Measurements from ENCODE around the gene TOPBP1. TPM values are rescaled to one million over a fixed set of nuclear protein-coding genes. Genes with fewer than 3 reads are reported as not detected.
"Not testable (repeated sequence)": the region's sequence is repeated elsewhere in the genome, so short reads cannot be mapped to it uniquely, and the experiment has no call there.

TOPBP1 gene
- total RNA-seq, 2 donors from 2014 or later = 22.6 to 34.3 TPM

DNA sequence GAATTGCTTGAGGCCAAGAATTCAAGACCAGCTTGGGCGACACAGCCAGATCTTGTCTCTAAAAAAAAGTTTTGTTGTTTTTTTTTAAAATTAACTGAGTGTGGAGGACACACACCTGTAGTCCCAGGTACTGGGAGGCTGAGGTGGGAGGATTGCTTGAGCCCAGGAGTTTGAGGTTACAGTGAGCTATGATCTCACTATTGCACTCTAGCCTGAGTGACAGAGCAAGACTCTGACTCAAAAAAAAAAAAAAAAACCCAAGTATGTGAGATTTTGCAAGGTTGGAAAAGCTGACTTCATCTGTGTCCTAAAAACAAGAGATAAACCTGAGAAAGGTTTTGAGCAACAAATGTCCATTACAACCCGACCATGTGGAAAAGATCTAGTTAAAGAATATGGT, 5.4 kb upstream of the TOPBP1 start:
- no peak for TF ChIP-seq POLR2A (IDR thresholded peaks at IDR 0.05)
- TF ChIP-seq, protein P1, sequence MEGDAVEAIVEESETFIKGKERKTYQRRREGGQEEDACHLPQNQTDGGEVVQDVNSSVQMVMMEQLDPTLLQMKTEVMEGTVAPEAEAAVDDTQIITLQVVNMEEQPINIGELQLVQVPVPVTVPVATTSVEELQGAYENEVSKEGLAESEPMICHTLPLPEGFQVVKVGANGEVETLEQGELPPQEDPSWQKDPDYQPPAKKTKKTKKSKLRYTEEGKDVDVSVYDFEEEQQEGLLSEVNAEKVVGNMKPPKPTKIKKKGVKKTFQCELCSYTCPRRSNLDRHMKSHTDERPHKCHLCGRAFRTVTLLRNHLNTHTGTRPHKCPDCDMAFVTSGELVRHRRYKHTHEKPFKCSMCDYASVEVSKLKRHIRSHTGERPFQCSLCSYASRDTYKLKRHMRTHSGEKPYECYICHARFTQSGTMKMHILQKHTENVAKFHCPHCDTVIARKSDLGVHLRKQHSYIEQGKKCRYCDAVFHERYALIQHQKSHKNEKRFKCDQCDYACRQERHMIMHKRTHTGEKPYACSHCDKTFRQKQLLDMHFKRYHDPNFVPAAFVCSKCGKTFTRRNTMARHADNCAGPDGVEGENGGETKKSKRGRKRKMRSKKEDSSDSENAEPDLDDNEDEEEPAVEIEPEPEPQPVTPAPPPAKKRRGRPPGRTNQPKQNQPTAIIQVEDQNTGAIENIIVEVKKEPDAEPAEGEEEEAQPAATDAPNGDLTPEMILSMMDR (IDR thresholded peaks at IDR 0.05) = no peak
- Histone ChIP-seq H3K27me3 (no peaks in the 10 kb centered on the region), H3K27ac (no peak overlapping the region), H3K4me1 (peaks cover 68% of the 10 kb centered on the region), H3K36me3 (replicated peaks in 1 of 2; ENCODE audit: insufficient read depth in 1 of 2, low read depth in 2 of 2) (no peaks in the 10 kb centered on the region), H3K9me3 (no peaks in the 10 kb centered on the region), H3K4me3 (no peak overlapping the region)
- 80 to 88% methylated on average over 2 of the region's 2 CpGs for WGBS, 2 donors
- ATAC-seq (no peak), DNase-seq (no peak)
- intact Hi-C loops (cut with DNase I) = loop anchor here (10.0 kb wide), 1 partner anchor 138 kb away; the partner anchor contains the start of gene SRPRB

DNA sequence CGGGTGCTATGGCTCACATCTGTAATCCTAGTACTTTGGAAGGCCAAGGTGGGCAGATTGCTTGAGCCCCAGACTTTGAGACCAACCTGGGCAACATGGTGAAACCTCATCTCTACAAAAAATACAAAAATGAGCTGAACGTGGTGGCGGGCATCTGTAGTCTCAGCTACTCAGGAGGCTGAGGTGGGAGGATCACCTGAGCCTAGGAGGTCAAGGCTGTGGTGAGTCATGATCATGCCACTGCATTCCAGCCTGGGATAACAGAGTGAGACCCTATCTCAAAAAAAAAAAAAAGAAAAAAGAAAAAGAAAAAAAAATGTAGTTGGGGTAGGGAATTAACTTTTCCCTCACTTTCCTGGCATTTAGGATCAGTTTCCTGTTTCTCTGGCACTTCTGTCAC, 3.4 kb upstream of the TOPBP1 start:
- intact Hi-C loops (cut with DNase I) = loop anchor here (10.0 kb wide), 1 partner anchor 140 kb away; the partner anchor contains the start of gene SRPRB
- not testable (repeated sequence) for DNase-seq; H3K9me3 ChIP-seq; ATAC-seq; H3K36me3 ChIP-seq (replicated peaks in 1 of 2; ENCODE audit: insufficient read depth in 1 of 2, low read depth in 2 of 2); H3K27me3 ChIP-seq; H3K27ac ChIP-seq; H3K4me3 ChIP-seq
- 88% methylated on average over 3 of the region's 3 CpGs for WGBS, 2 donors
- H3K4me1 ChIP-seq = peaks cover 57% of the 10 kb centered on the region

DNA sequence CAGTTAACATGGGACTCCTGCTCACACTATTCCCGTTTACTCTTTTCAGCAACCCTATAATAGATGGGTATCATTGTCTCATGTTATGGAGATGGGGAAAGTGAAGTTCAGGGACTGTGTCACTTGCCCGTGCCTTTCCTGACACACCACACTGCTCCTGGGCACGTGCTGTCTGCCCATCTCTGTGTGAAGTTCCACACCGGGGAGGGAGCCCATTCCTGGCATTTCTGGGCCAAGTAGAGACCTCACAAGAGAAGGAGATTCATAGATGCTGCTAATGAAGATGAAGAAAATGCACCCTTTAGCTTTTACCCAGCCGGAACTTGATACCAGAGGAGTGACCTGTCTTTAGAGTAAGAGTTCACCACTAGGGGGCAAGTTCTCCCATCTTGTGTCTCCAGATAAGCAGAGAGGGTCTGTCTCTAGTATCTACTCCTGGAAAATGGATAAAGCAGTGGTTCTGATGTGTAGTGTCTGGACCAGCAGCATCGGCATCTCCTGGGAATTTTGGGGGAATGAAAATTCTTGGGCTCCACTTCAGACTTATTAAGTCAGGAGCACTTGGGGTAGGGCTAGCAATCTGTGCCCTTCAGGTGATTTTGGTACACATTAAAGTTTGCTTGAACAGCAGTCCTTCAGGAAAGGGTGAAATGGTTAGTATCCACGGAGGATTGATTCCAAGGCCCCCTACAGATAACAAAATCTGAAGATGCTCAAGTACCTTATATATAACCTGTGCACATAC, 2.0 kb upstream of the TOPBP1 start:
- H3K27me3 ChIP-seq = no peaks in the 10 kb centered on the region
- DNase-seq (peak in 3 of 4 donors; percentile 32 to 64 (median 36)), ATAC-seq (peak; percentile 47)
- intact Hi-C loops (cut with DNase I) = loop anchor here (10.0 kb wide), 1 partner anchor 141 kb away; the partner anchor contains the start of gene SRPRB
- no peak overlapping the region for H3K27ac ChIP-seq
- H3K36me3 ChIP-seq (replicated peaks in 1 of 2; ENCODE audit: insufficient read depth in 1 of 2, low read depth in 2 of 2) = peaks cover 0 to 1% of the 10 kb centered on the region in 2 donors
- TF ChIP-seq POLR2A (IDR thresholded peaks at IDR 0.05) = no peak
- TF ChIP-seq, protein P1 (IDR thresholded peaks at IDR 0.05) = peak; percentile 48 to 74 (median 64)
- 35 to 38% methylated on average over 7 of the region's 7 CpGs for WGBS, 2 donors
- H3K4me3 ChIP-seq = no peak overlapping the region
- H3K9me3 ChIP-seq = no peaks in the 10 kb centered on the region
- H3K4me1 ChIP-seq = peaks cover 47% of the 10 kb centered on the region

DNA sequence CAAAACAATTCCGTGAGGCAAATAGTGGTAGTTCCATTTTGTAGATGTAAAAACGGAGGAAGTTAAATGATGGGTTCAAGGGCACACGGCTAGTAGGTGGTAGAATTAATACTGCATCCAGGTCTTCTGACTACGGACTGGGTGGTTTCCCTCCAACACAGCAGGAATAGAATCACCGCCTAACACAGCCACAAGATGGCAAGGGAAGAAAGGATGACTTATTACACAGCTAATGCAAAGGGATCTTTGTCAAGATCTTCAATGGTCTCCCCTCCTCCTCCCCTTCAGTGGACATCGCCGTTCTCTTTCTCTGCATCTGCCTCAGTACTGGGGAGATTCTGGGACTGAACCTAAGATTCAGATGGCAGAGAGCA, 524 bp upstream of the TOPBP1 start:
- ATAC-seq (peak; percentile 64), DNase-seq (peak in 1 of 4 donors; percentile 22)
- intact Hi-C loops (cut with DNase I) = loop anchor here (10.0 kb wide), 1 partner anchor 143 kb away; the partner anchor contains the start of gene SRPRB
- Histone ChIP-seq H3K4me3 (peak overlapping the region; percentile 79 to 93), H3K4me1 (peaks cover 34% of the 10 kb centered on the region), H3K27ac (peak overlapping the region; percentile 53 to 80 (median 72)), H3K9me3 (no peaks in the 10 kb centered on the region), H3K27me3 (no peaks in the 10 kb centered on the region), H3K36me3 (replicated peaks in 1 of 2; ENCODE audit: insufficient read depth in 1 of 2, low read depth in 2 of 2) (peaks cover 0 to 7% of the 10 kb centered on the region in 2 donors)
- TF ChIP-seq POLR2A (IDR thresholded peaks at IDR 0.05) = no peak
- TF ChIP-seq, protein P1 (IDR thresholded peaks at IDR 0.05) = peak in 3 of 7 experiments; percentile 29 to 45 (median 36)
- 4% methylated on average over 7 of the region's 7 CpGs for WGBS, 2 donors

DNA sequence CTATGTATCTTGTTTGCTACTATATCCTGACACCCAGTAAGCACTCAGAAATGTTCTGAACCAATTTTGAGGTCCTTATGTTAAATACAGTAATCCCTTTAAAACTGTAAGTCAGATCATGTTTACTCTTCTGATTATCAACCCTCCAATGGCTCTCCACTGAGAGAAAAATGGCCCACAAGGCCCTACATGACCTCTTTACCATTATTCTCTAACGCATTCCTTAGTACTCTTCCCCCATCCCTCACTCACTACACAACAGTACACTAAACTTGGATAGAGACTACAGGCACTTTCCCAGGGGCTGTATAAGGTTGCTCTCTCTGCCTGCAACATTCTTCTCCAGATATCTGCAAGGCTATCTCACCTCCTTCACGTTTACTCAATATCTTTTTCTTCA, 1.9 kb downstream of the TOPBP1 start:
- TF ChIP-seq, protein P1 (IDR thresholded peaks at IDR 0.05) = no peak
- TF ChIP-seq POLR2A (IDR thresholded peaks at IDR 0.05) = no peak
- Histone ChIP-seq H3K9me3 (no peaks in the 10 kb centered on the region), H3K36me3 (replicated peaks in 1 of 2; ENCODE audit: insufficient read depth in 1 of 2, low read depth in 2 of 2) (peaks cover 0 to 19% of the 10 kb centered on the region in 2 donors), H3K4me1 (peaks cover 29% of the 10 kb centered on the region), H3K4me3 (no peak overlapping the region), H3K27me3 (no peaks in the 10 kb centered on the region), H3K27ac (no peak overlapping the region)
- WGBS, 2 donors = 69 to 73% methylated on average over 2 of the region's 2 CpGs
- ATAC-seq (no peak), DNase-seq (no peak)
- intact Hi-C loops (cut with DNase I) = loop anchor here (10.0 kb wide), 1 partner anchor 145 kb away; the partner anchor contains the start of gene SRPRB
